HG03460 (cell line): ENCODE data around the gene ZNF770.
"Not testable (repeated sequence)": the region's sequence is repeated elsewhere in the genome, so short reads cannot be mapped to it uniquely, and the experiment has no call there.

Source experiments
- ATAC-seq: cut with Tn5 transposase; IDR thresholded peaks from one replicate; pipeline ENCODE4 v1.9.1; 2021; ENCODE audit not compliant: unreplicated experiment

Gene ZNF770

DNA sequence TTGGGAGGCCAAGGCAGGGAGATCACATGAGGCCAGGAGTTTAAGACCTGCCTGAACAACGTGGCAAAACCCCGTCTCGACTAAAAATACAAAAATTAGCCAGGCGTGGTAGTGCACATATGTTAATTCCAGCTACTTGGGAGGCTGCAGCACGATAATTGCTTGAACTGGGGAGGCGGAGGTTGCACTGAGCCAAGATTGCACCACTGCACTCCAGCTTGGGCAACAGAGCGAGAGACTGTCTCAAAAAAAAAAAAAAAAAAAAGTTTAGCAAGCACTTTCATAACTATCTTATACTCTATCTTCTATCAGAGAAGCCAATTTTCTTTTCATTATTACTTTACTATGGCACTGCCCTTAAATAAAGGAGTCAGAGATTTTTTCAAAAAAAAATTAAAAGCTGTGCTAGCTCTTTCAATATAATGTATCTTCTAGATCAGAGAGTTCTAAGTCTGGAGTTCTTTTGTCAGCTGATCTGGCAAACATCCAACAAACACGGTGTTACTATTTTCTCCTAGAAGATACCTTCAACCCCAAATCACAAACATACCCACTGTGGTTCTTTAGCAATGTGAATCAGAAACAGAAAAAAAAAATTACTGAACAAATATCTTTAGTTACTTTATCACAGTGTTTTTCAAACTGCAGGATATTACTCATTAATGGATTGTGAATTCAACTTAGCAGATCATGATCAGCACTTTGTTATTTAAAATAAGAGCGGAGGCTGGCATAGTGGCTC is 3.0 kb downstream of the ZNF770 start:
- ATAC-seq: no peak

- no peak for ATAC-seq
Observed at GRCh38 chr15:34976743-34977142, 11.3 kb downstream of the ZNF770 start.

DNA sequence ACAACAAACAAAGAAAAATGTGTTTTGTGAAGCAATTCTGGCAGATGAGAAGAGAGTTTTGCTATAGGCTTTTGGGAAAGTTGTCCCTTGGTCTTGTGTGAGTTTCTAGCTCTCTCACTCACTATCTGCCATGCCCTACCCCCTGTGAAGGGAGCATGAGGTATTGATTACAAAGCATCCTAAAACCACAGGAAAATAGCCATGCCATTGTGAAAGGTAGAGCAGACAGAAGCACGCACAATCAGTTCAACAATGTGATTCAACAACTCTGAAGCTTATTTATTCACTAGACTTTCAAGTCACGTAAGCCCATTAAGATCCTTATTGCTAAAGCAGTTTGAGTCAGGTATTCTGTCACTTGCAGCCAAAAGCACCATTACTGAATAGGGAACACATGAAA is 12.0 kb downstream of the ZNF770 start:
- ATAC-seq: no peak

- no peak for ATAC-seq
Observed at GRCh38 chr15:34973512-34973911, 14.6 kb downstream of the ZNF770 start.

DNA sequence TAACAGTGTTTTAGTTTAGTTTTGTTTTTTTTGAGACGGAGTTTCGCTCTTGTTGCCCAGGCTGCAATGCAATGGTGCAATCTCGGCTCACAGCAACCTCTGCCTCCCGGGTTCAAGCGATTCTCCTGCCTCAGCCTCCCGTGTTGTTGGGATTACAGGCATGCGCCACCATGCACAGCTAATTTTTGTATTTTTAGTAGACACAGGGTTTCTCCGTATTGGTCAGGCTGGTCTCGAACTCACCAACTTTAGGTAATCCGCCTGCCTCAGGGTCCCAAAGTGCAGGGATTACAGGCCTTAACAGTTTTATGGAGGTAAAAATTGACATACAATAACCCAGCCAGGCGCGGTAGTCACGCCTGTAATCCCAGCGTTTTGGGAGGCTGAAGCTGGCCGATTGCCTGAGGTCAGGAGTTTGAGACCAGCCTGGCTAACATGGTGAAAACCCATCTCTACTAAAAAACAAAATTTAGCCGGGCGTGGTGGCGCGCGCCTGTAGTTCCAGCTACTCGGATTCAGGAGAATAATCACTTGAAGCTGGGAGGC is 17.9 kb downstream of the ZNF770 start:
- ATAC-seq: not testable (repeated sequence)

- ATAC-seq: peak; percentile 98
Observed at GRCh38 chr15:34969340-34970097, 18.6 kb downstream of the ZNF770 start, which contains the start of gene AQR. AQR (minus strand) TSS chr15:34969742; CDS start chr15:34969613, 129 bp downstream.

DNA sequence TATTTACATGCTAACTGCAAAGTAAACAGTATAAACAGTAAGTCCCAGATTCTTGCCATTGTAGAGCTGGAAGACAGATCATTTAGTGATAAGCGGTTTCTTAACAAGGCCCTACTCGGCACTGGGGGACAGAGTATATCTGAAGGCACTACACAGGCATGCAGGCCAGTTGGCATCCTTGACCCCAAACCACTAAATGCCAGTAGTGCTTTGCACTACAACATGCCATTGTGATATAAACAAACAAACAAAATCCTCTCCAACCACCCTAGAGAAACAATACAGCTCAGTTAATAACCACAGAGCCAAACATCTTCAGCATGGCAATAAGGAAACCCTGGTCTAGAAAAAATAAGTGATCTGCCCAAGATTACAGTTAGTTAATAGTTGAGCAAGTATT is 23.8 kb downstream of the ZNF770 start:
- no peak for ATAC-seq

DNA sequence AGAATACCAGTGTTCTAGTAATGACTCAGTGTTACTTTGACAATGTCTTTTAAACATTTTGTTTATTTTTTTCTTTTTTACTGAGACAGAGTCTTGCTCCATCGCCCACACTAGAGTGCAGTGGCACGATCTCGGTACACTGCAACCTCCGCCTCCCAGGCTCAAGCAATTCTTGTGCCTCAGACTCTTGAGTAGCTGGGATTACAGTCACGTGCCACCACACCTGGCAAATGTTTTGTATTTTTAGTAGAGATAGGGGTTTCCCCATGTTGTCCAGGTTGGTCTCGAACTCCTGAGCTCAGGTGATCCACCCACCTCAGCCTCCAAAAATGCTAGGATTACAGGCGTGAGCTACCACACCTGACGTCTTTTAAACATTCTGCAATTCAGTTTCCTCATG is 34.2 kb downstream of the ZNF770 start:
- no peak for ATAC-seq

- ATAC-seq: no peak
Observed at GRCh38 chr15:34952481-34952880, 35.6 kb downstream of the ZNF770 start.

GRCh38 chr15:34951993-34952392 is 36.1 kb downstream of the ZNF770 start:
- ATAC-seq: no peak

DNA sequence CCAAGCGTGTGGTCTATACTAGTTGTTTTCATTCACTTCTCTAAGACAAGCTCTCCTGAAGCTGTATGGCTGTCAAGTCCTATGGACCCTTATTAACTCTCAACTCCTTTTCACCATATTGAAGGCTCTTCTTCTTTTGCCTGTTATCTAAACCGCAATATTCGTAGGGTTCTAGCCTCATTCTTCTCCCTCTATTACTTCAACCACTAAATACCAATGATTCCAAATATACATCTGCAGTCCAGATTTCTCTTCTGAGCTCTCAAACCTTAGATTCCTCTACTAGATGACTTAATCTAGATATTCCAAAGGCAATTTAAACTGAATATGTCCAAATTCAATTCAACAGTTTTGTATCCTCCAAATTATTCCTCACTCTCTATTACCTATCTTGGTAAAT is 43.2 kb downstream of the ZNF770 start:
- no peak for ATAC-seq

DNA sequence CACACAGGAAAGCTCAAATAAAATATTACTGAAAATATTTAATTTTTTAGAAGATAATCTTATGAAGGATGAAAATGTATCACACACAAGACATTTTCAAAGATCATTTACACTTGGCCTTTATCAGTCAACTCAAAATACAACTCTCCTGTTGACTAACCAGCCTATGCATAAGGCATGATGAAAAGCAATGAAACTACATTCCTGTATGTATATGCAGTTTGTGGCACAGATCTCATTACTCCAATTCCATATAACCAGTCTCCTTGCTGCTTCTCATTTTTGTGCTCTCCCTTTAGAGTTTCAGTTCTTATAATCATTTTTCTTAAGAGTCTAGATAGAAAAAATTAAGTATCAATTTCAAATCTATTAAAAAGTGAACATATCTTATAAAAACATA is 44.4 kb downstream of the ZNF770 start:
- no peak for ATAC-seq

- not testable (repeated sequence) for ATAC-seq
Observed at GRCh38 chr15:34943264-34943663, 44.8 kb downstream of the ZNF770 start.

DNA sequence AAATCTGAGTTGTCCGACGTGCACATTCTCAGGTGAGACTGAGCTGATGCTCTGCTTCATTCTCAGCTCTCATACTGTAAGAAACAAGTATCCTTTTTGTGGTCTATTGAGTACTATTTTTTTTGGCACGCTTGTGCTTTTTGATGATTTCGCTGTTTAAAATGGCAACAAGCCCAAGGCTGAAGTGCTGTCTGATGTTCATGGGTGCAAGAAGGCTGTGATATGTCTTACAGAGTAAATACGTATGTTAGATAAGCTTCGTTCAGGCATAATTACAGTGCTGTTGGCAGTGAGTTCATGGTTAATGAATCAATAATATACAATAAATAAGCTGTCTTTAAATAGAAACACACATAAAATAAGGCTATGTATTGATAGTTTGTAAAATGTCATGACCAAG is 45.7 kb downstream of the ZNF770 start:
- no peak for ATAC-seq

GRCh38 chr15:34941831-34942230 is 46.3 kb downstream of the ZNF770 start:
- no peak for ATAC-seq

DNA sequence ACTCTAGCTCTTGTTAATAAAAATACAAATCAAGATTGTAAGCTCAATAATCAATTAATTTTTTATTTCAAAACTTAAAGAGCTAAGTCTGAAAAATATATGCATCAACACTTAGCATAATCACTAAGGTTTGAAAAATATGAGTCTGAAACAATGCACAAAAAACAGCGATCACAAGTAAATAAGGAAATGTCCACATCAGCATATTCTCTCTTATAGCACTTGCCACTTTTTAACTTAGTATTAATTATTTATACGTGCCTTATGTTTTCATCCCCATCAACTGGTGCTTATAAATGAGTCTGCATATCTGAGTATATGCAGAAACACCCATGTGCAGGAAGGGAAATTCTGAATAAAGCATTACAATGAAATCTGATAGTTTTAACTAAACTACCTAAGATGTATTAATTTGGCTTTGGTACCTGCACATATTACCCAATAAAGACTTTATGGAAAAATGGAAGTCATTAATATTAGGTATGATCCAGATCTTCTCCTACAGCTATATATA is 46.8 kb downstream of the ZNF770 start:
- no peak for ATAC-seq

DNA sequence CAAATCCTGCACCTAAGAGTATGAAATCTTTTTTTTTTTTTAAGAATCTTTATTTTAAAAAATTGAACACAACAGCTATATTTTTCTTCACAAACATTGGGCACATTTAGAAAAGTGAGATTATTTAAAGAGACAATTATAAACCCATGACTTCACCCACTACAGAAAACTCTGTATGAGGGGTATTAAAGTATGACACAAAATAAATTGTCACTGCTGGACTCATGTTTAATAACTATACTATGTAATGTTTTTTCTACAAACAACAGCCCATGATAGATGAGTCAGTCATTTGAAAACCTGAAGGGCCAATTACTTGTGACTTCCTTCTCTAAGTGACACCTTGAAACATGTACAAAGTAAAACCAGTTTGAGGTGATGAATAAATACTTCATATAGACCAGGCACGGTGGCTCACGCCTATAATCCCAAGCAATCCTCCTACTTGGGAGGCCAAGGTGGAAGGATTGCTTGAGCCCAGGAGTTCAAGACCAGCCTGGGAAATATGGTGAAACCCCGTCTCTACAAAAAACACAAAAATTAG is 54.6 kb downstream of the ZNF770 start:
- no peak for ATAC-seq

DNA sequence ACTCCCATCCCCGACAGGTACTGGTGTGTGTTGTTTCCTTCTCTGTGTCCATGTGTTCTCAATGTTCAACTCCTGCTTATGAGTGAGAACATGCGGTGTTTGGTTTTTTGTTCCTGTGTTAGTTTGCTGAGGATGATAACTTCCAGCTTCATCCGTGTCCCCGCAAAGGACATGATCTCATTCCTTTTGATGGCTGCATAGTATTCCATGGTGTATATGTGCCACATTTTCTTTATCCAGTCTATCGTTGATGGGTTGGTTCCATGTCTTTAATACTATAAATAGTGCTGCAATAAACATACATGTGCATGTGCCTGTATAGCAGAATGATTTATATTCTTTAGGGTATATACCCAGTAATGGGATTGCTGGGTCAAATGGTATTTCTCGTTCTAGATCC is 59.7 kb downstream of the ZNF770 start:
- not testable (repeated sequence) for ATAC-seq
